Fibroblast of lung (primary cell): ENCODE results near the gene POLR2I. TPM values are rescaled to one million over a fixed set of nuclear protein-coding genes. Genes with fewer than 3 reads are reported as not detected.
A peak's percentile ranks its signal among the peaks of the same experiment; 100 is the strongest.

Source experiments
- DNase-seq, 2 donors: peaks; one replicate each; pipeline versions ENCODE4 v3.0.0 to v3.0.0-alpha.2; 2010; ENCODE audit warnings: low read depth in 2 of 2
- H2AFZ ChIP-seq: 2 replicates; pipeline ENCODE4 v1.5.1; 2012; ENCODE audit warnings: low read length, control low read depth, inconsistent platforms
- H3K27ac ChIP-seq: 2 replicates; pipeline ENCODE4 v1.5.1; 2011; ENCODE audit warnings: low read length, control low read depth; ENCODE audit not compliant: insufficient read depth
- H3K27me3 ChIP-seq: 2 replicates; pipeline ENCODE4 v1.5.1; 2011; ENCODE audit warnings: mild to moderate bottlenecking, low read length; ENCODE audit not compliant: control insufficient read depth, insufficient read depth
- H3K36me3 ChIP-seq: 2 replicates; pipeline ENCODE4 v1.5.1; 2011; ENCODE audit warnings: low read length; ENCODE audit not compliant: control insufficient read depth, insufficient read depth
- H3K4me1 ChIP-seq: 2 replicates; pipeline ENCODE4 v1.5.1; 2011; ENCODE audit warnings: low read length; ENCODE audit not compliant: control insufficient read depth, insufficient read depth; ENCODE audit errors: extremely low read depth
- H3K4me2 ChIP-seq: 2 replicates; pipeline ENCODE4 v1.5.1; 2011; ENCODE audit warnings: low read length, control low read depth; ENCODE audit not compliant: insufficient read depth; ENCODE audit errors: extremely low read depth
- H3K4me3 ChIP-seq, 4 experiments: fragments of 200-600 bp in 1 of 4; sonication (generic) in 1 of 4; replicated peaks in 1 of 4; 2 replicates each; pipeline ENCODE4 v1.5.1; 2011 to 2016; ENCODE audit warnings: low read length in 4 of 4, low read depth in 3 of 4, mild to moderate bottlenecking in 3 of 4, control low read depth in 2 of 4, inconsistent platforms in 1 of 4, mixed read lengths in 1 of 4; ENCODE audit not compliant: insufficient read depth in 1 of 4; ENCODE audit errors: control extremely low read depth in 1 of 4
- H3K79me2 ChIP-seq: 2 replicates; pipeline ENCODE4 v1.5.1; 2012; ENCODE audit warnings: mild to moderate bottlenecking, low read length, inconsistent platforms; ENCODE audit not compliant: control insufficient read depth, insufficient read depth
- H3K9ac ChIP-seq: 2 replicates; pipeline ENCODE4 v1.5.1; 2011; ENCODE audit warnings: mild to moderate bottlenecking, low read length, control low read depth; ENCODE audit not compliant: insufficient read depth
- H3K9me3 ChIP-seq: 2 replicates; pipeline ENCODE4 v1.5.1; 2012; ENCODE audit warnings: low read depth, low read length; ENCODE audit not compliant: control insufficient read depth, insufficient read depth
- H4K20me1 ChIP-seq: 2 replicates; pipeline ENCODE4 v1.5.1; 2011; ENCODE audit warnings: low read length; ENCODE audit not compliant: control insufficient read depth, insufficient read depth; ENCODE audit errors: extremely low read depth
- EZH2 ChIP-seq: IDR thresholded peaks from 2 replicates; pipeline ENCODE4 v1.5.1; 2012; ENCODE audit warnings: low read length, control low read depth, mild to moderate bottlenecking; ENCODE audit errors: missing control alignments
- polyA plus RNA-seq, 2 donors: library from polyadenylated mRNA; depleted of rRNA in 1 of 2; stranded (reverse) in 1 of 2; unstranded in 1 of 2; fragments of >200 nt; gene quantifications; 2 replicates each; pipeline ENCODE4 v1.2.1, GENCODE V29; 2011 to 2012; ENCODE audit warnings: missing spikeins in 1 of 2
- total RNA-seq: library from RNA; depleted of rRNA; stranded (reverse); fragments of >200 nt; gene quantifications from 2 replicates; pipeline ENCODE4 v1.2.1, GENCODE V29; 2014
- TF ChIP-seq, protein P1 (sequence below), 2 donors: IDR thresholded peaks in 1 of 2; conservative IDR thresholded peaks in 1 of 2; 1 replicate in 1 of 2; 2 replicates in 1 of 2; pipeline ENCODE4 v1.5.1; 2011 to 2012; ENCODE audit warnings: low read length in 2 of 2, control low read depth in 1 of 2, inconsistent platforms in 1 of 2, low read depth in 1 of 2, mild to moderate bottlenecking in 1 of 2

Gene POLR2I
- total and polyA plus RNA-seq, 2 donors (not counting 1 experiment from before 2014, with no cell fraction given), result 36.1 to 97.6 TPM

DNA sequence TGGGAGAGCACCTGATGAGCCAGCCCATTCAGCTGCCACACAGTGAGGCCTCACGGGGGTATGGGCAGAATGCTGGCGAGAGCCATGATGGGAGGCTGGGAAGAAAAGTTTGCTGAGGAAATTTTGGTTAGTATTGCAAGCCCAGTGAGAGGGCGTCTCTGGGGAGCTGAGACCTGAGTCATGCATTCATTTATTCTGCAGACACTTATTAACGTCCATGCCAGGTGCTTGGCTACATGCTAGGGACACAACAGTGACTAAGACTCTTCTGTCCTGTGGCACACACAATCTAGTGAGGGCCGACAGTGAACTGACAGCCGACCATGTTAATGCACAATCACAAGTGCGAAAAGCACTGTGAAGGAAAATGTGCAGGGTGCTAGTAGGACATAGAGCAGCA lies 32.8 kb downstream of the POLR2I start:
- TF ChIP-seq, protein P1, sequence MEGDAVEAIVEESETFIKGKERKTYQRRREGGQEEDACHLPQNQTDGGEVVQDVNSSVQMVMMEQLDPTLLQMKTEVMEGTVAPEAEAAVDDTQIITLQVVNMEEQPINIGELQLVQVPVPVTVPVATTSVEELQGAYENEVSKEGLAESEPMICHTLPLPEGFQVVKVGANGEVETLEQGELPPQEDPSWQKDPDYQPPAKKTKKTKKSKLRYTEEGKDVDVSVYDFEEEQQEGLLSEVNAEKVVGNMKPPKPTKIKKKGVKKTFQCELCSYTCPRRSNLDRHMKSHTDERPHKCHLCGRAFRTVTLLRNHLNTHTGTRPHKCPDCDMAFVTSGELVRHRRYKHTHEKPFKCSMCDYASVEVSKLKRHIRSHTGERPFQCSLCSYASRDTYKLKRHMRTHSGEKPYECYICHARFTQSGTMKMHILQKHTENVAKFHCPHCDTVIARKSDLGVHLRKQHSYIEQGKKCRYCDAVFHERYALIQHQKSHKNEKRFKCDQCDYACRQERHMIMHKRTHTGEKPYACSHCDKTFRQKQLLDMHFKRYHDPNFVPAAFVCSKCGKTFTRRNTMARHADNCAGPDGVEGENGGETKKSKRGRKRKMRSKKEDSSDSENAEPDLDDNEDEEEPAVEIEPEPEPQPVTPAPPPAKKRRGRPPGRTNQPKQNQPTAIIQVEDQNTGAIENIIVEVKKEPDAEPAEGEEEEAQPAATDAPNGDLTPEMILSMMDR (conservative IDR thresholded peaks at IDR 0.05 in 1 of 2, IDR thresholded peaks at IDR 0.05 in 1 of 2; ENCODE audit: low read depth in 1 of 2, low read length in 2 of 2), result no peak
- no peak for TF ChIP-seq EZH2

DNA sequence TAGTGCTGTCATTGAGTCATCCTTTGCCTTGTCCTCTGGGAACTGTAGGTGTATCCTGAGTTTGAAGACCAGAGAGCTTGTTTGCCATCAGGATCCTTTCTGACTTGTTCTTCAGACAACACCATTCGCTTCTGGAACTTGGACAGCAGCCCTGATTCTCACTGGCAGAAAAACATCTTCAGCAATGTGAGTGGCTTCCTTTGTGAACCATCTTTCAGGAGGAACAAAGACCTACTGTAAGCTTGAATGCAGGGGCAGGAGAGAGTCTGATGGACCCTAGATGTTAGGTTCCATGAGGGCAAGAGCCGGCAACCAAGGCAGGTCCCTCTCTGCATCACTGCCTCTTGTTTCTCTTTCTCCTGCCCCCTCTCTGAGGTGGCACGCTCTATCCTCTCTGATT lies 33.3 kb downstream of the POLR2I start:
- H3K36me3 ChIP-seq, result peaks cover 16% of the 10 kb centered on the region
- DNase-seq, result peak in 1 of 2 donors; percentile 11
- H3K79me2 ChIP-seq, result no peaks in the 10 kb centered on the region

More for the DNA sequence above, 32.8 kb downstream of the POLR2I start:
- DNase-seq, result peak in 1 of 2 donors; percentile 13
- Histone ChIP-seq H2AFZ (no peak overlapping the region), H3K4me2 (no peak overlapping the region), H3K79me2 (no peaks in the 10 kb centered on the region), H3K4me3 (no peak overlapping the region), H3K36me3 (peaks cover 16% of the 10 kb centered on the region), H3K4me1 (no peaks in the 10 kb centered on the region), H4K20me1 (no peaks in the 10 kb centered on the region), H3K9me3 (no peaks in the 10 kb centered on the region), H3K27me3 (no peaks in the 10 kb centered on the region), H3K9ac (no peak overlapping the region), H3K27ac (no peak overlapping the region)

DNA sequence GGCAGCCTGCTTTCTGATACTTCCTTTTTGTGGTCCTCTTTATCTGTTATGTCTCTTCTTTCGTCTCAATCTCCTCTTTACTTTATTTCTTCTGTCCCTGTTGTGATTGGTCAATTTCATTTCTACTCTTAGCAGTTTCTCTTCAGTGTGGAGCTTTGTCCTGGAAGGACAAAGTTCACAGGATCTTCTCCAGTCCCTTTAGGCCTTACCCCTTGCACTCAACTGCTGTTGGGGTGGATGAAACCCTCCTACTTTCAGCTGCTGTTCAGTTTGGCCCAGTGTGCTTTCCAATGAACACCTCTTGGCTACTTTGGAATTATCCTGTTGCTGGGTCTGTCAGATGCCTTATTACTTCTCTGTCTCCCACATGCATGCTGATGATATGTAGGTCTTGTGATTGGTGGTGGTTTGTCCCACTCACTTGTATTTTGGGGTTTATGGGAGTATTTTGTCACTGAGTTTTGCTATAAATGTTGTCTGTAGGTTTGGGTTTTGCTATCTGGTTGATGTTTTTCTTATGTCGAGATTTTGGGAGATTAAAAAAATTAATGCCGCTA lies 35.2 kb downstream of the POLR2I start:
- Histone ChIP-seq H3K9ac (no peak overlapping the region), H2AFZ (no peak overlapping the region), H3K27me3 (no peaks in the 10 kb centered on the region), H3K4me3 (no peak overlapping the region), H3K79me2 (no peaks in the 10 kb centered on the region), H4K20me1 (no peaks in the 10 kb centered on the region), H3K9me3 (no peaks in the 10 kb centered on the region), H3K4me2 (no peak overlapping the region), H3K36me3 (peaks cover 14% of the 10 kb centered on the region), H3K27ac (no peak overlapping the region), H3K4me1 (no peaks in the 10 kb centered on the region)
- TF ChIP-seq EZH2, result no peak
- TF ChIP-seq, protein P1 (conservative IDR thresholded peaks at IDR 0.05 in 1 of 2, IDR thresholded peaks at IDR 0.05 in 1 of 2; ENCODE audit: low read depth in 1 of 2, low read length in 2 of 2), result no peak
- no peak for DNase-seq

More for the DNA sequence above, 33.3 kb downstream of the POLR2I start:
- Histone ChIP-seq H2AFZ (no peak overlapping the region), H3K4me2 (no peak overlapping the region), H3K9ac (no peak overlapping the region), H3K27ac (no peak overlapping the region), H3K4me1 (no peaks in the 10 kb centered on the region), H4K20me1 (no peaks in the 10 kb centered on the region), H3K9me3 (no peaks in the 10 kb centered on the region), H3K27me3 (no peaks in the 10 kb centered on the region), H3K4me3 (no peak overlapping the region)
- TF ChIP-seq EZH2, result no peak
- TF ChIP-seq, protein P1 (conservative IDR thresholded peaks at IDR 0.05 in 1 of 2, IDR thresholded peaks at IDR 0.05 in 1 of 2; ENCODE audit: low read depth in 1 of 2, low read length in 2 of 2), result no peak
